ENCODE results near the gene CFAP46.

Gene CFAP46

GRCh38 chr10:132768346-132769248 is 173.8 kb downstream of the CFAP46 start:
- peak; percentile 64 for DNase-seq (ENCODE audit: low spot score)

GRCh38 chr10:132766291-132766690 is 176.1 kb downstream of the CFAP46 start:
- DNase-seq (ENCODE audit: low spot score), result no peak

GRCh38 chr10:132765435-132765834 is 176.9 kb downstream of the CFAP46 start:
- no peak for DNase-seq (ENCODE audit: low spot score)

- no peak for DNase-seq (ENCODE audit: low spot score)
Measured at GRCh38 chr10:132764108-132764507, 178.3 kb downstream of the CFAP46 start.

- DNase-seq (ENCODE audit: low spot score), result no peak
Measured at GRCh38 chr10:132763545-132763944, 178.8 kb downstream of the CFAP46 start.

- DNase-seq (ENCODE audit: low spot score), result no peak
Measured at GRCh38 chr10:132762267-132762666, 180.1 kb downstream of the CFAP46 start.

GRCh38 chr10:132761395-132762060 is 180.8 kb downstream of the CFAP46 start:
- no peak for DNase-seq (ENCODE audit: low spot score)

GRCh38 chr10:132758865-132759264 is 183.5 kb downstream of the CFAP46 start:
- no peak for DNase-seq (ENCODE audit: low spot score)
